ENCODE measurements around the gene FAM219A.
A peak's percentile ranks its signal among the peaks of the same experiment; 100 is the strongest.

DNA sequence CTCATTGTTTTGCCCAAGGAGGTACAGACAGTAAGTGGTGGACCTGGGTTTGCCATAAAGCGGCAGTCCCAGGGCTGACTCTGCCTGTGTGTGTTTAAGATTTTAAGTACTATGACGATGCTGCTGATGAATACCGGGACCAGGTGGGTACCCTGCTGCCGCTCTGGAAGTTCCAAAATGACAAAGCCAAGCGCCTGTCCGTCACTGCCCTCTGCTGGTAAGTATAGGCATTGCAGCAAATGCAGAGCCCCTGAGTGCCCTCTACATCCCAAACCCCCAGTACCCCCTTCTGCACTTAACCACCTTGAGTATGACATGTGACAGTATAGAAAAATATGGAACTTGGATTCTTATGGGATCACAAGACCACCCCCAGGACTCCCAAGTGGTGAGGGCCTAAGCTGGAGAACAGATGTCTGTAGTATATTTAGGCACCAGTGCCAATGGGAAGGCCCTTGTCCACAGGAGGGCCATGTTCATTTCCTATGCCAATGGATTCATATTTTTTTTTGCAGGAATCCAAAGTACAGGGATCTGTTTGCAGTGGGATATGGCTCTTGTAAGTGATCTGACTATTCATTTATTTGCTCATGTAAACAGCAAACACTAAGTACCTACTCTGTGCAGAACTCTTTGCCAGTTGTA is 42.4 kb upstream of the FAM219A start:
- TF ChIP-seq, protein P1, sequence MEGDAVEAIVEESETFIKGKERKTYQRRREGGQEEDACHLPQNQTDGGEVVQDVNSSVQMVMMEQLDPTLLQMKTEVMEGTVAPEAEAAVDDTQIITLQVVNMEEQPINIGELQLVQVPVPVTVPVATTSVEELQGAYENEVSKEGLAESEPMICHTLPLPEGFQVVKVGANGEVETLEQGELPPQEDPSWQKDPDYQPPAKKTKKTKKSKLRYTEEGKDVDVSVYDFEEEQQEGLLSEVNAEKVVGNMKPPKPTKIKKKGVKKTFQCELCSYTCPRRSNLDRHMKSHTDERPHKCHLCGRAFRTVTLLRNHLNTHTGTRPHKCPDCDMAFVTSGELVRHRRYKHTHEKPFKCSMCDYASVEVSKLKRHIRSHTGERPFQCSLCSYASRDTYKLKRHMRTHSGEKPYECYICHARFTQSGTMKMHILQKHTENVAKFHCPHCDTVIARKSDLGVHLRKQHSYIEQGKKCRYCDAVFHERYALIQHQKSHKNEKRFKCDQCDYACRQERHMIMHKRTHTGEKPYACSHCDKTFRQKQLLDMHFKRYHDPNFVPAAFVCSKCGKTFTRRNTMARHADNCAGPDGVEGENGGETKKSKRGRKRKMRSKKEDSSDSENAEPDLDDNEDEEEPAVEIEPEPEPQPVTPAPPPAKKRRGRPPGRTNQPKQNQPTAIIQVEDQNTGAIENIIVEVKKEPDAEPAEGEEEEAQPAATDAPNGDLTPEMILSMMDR (IDR thresholded peaks at IDR 0.05; ENCODE audit: poor library complexity) = peak; percentile 94
- no peak for TF ChIP-seq EZH2phosphoT487 (IDR thresholded peaks at IDR 0.05; ENCODE audit: low read depth, severe bottlenecking, unreplicated experiment)

All from hepatocyte (in vitro differentiated cells).